WTC11 (cell line): ENCODE results near the gene MGMT. TPM values are rescaled to one million over a fixed set of nuclear protein-coding genes. Genes with fewer than 3 reads are reported as not detected.

Source experiments
- ATAC-seq: fragments of 200-7000 bp; cut with Tn5 transposase; 2 replicates; pipeline ENCODE4 v1.10.0; 2021; ENCODE audit warnings: mild to moderate bottlenecking, moderate library complexity
- CTCF ChIA-PET: fragments of 300-600 bp; sonication (Branson Sonifier 250); formaldehyde crosslinking; loops from one replicate; lab custom pipeline; 2021; ENCODE audit warnings: antibody characterized with exemption; lab: Charles Lee
- POLR2A ChIA-PET: fragments of 350-600 bp; sonication (Branson Sonifier 250); formaldehyde crosslinking; loops from one replicate; lab custom pipeline; 2021; ENCODE audit warnings: antibody characterized with exemption; lab: Charles Lee
- DNase-seq: peaks from one replicate; pipeline ENCODE4 v3.0.0; 2021; ENCODE audit warnings: low spot score
- H3K27ac Mint-ChIP-seq: 2 replicates; pipeline ENCODE4 v1.8.0; 2021; ENCODE audit warnings: mixed read lengths
- H3K27me3 Mint-ChIP-seq: 2 replicates; pipeline ENCODE4 v1.8.0; 2021; ENCODE audit warnings: low read depth, mild to moderate bottlenecking, moderate library complexity, mixed read lengths
- H3K36me3 Mint-ChIP-seq: 2 replicates; pipeline ENCODE4 v1.8.0; 2021; ENCODE audit warnings: mixed read lengths
- H3K4me1 Mint-ChIP-seq: 2 replicates; pipeline ENCODE4 v1.8.0; 2022; ENCODE audit warnings: mixed read lengths
- H3K4me3 Mint-ChIP-seq: 2 replicates; pipeline ENCODE4 v1.8.0; 2021; ENCODE audit warnings: mild to moderate bottlenecking, moderate library complexity, mixed read lengths
- H3K9me3 Mint-ChIP-seq: 2 replicates; pipeline ENCODE4 v1.8.0; 2021; ENCODE audit warnings: mixed read lengths
- CBFB ChIP-seq: sonication (generic); formaldehyde crosslinking; IDR thresholded peaks from 2 replicates; pipeline ENCODE4 v1.8.1; 2022; ENCODE audit warnings: mild to moderate bottlenecking, low read depth, missing genetic modification reagents
- CDX4 ChIP-seq: fragments of 250-450 bp; sonication (Bioruptor Pico); IDR thresholded peaks from 2 replicates; pipeline ENCODE4 v1.9.0; 2021; ENCODE audit warnings: moderate library complexity, mild to moderate bottlenecking, inconsistent platforms, borderline replicate concordance
- EMX1 ChIP-seq: fragments of 250-450 bp; sonication (Bioruptor Pico); IDR thresholded peaks from 2 replicates; pipeline ENCODE4 v1.8.0; 2021; ENCODE audit warnings: mild to moderate bottlenecking
- ERG ChIP-seq: fragments of 250-450 bp; sonication (Bioruptor Pico); IDR thresholded peaks from 2 replicates; pipeline ENCODE4 v1.8.0; 2021; ENCODE audit warnings: mild to moderate bottlenecking
- GTF2I ChIP-seq: fragments of 250-450 bp; sonication (Bioruptor Pico); conservative IDR thresholded peaks from 2 replicates; pipeline ENCODE4 v1.4.0; 2021; ENCODE audit warnings: mild to moderate bottlenecking
- HMGXB4 ChIP-seq: sonication (generic); formaldehyde crosslinking; IDR thresholded peaks from 2 replicates; pipeline ENCODE4 v1.8.1; 2023; ENCODE audit warnings: mild to moderate bottlenecking, moderate library complexity, missing genetic modification reagents
- JUN ChIP-seq: sonication (generic); formaldehyde crosslinking; IDR thresholded peaks from 2 replicates; pipeline ENCODE4 v1.8.0; 2023; ENCODE audit warnings: mild to moderate bottlenecking, missing genetic modification reagents
- MXD4 ChIP-seq: fragments of 250-450 bp; sonication (Bioruptor Pico); IDR thresholded peaks from 2 replicates; pipeline ENCODE4 v1.8.0; 2021; ENCODE audit warnings: mild to moderate bottlenecking, moderate library complexity, borderline replicate concordance
- NR3C1 ChIP-seq: sonication (generic); formaldehyde crosslinking; conservative IDR thresholded peaks from 2 replicates; pipeline ENCODE4 v1.8.1; 2023; ENCODE audit warnings: low read depth, mild to moderate bottlenecking, missing genetic modification reagents
- PRDM15 ChIP-seq: sonication (generic); formaldehyde crosslinking; IDR thresholded peaks from 2 replicates; pipeline ENCODE4 v1.8.0; 2022; ENCODE audit warnings: missing genetic modification reagents
- RELA ChIP-seq: sonication (generic); formaldehyde crosslinking; IDR thresholded peaks from 2 replicates; pipeline ENCODE4 v1.8.1; 2022; ENCODE audit warnings: missing genetic modification reagents, mild to moderate bottlenecking, borderline replicate concordance
- SP1 ChIP-seq: sonication (generic); formaldehyde crosslinking; conservative IDR thresholded peaks from 2 replicates; pipeline ENCODE4 v1.8.1; 2022; ENCODE audit warnings: missing genetic modification reagents
- STAT6 ChIP-seq: sonication (generic); formaldehyde crosslinking; conservative IDR thresholded peaks from 2 replicates; pipeline ENCODE4 v1.8.1; 2023; ENCODE audit warnings: mild to moderate bottlenecking, low read depth, missing genetic modification reagents, moderate library complexity
- USF1 ChIP-seq: sonication (generic); formaldehyde crosslinking; IDR thresholded peaks from 2 replicates; pipeline ENCODE4 v1.8.0; 2022; ENCODE audit warnings: mild to moderate bottlenecking, missing genetic modification reagents
- ZBTB21 ChIP-seq: sonication (generic); formaldehyde crosslinking; IDR thresholded peaks from 2 replicates; pipeline ENCODE4 v1.8.1; 2023; ENCODE audit warnings: mild to moderate bottlenecking, missing genetic modification reagents, borderline replicate concordance
- ZNF317 ChIP-seq: sonication (generic); formaldehyde crosslinking; IDR thresholded peaks from 2 replicates; pipeline ENCODE4 v1.8.1; 2023; ENCODE audit warnings: low read depth, mild to moderate bottlenecking, moderate library complexity, missing genetic modification reagents, borderline replicate concordance
- ZNF532 ChIP-seq: fragments of 250-450 bp; sonication (Bioruptor Pico); IDR thresholded peaks from 2 replicates; pipeline ENCODE4 v1.9.0; 2021; ENCODE audit warnings: mild to moderate bottlenecking, borderline replicate concordance
- total RNA-seq: library from RNA; stranded (reverse); gene quantifications from 3 replicates; pipeline ENCODE4 v1.2.3, GENCODE V29; 2021

The MGMT gene
- total RNA-seq, 1 experiment from 2014 or later: 11.8 TPM

GRCh38 chr10:129629911-129630310 lies 162.9 kb downstream of the MGMT start:
- Mint-ChIP-seq H3K9me3 (no peaks in the 10 kb centered on the region), H3K27me3 (peaks cover 8% of the 10 kb centered on the region), H3K27ac (no peak overlapping the region), H3K4me3 (no peak overlapping the region), H3K36me3 (no peaks in the 10 kb centered on the region; the same call in 1 of the 2 replicates), H3K4me1 (peaks cover 3% of the 10 kb centered on the region; the same call in 1 of the 2 replicates)
- DNase-seq (no peak), ATAC-seq (no peak)
- POLR2A ChIA-PET: no interaction called here
- TF ChIP-seq JUN (CRISPR knock-in tag) (no peak), NR3C1 (CRISPR knock-in tag) (no peak), STAT6 (CRISPR knock-in tag) (no peak), RELA (CRISPR knock-in tag) (no peak)
- CTCF ChIA-PET: no interaction called here

- H3K36me3 Mint-ChIP-seq: no peaks in the 10 kb centered on the region; the same call in 1 of the 2 replicates
- H3K27me3 Mint-ChIP-seq: peaks cover 11% of the 10 kb centered on the region
- ATAC-seq (no peak), DNase-seq (no peak)
- H3K4me1 Mint-ChIP-seq: peaks cover 9% of the 10 kb centered on the region; the same call in 1 of the 2 replicates
- H3K27ac Mint-ChIP-seq: no peak overlapping the region
- CTCF ChIA-PET: interaction anchor here (0.6 kb wide), 1 partner anchor 27 kb away, joined by 3 read pairs; no protein-coding TSS in a partner anchor
- no peaks in the 10 kb centered on the region for H3K9me3 Mint-ChIP-seq
- H3K4me3 Mint-ChIP-seq: no peak overlapping the region
- POLR2A ChIA-PET: no interaction called here
- TF ChIP-seq HMGXB4 (CRISPR knock-in tag) (no peak), GTF2I (CRISPR knock-in tag) (no peak), PRDM15 (CRISPR knock-in tag) (no peak), ERG (CRISPR knock-in tag) (no peak), MXD4 (CRISPR knock-in tag) (no peak), ZNF532 (CRISPR knock-in tag) (no peak), CBFB (no peak), USF1 (no peak), SP1 (CRISPR knock-in tag) (no peak), RELA (CRISPR knock-in tag) (no peak), ZNF317 (no peak), CDX4 (CRISPR knock-in tag) (no peak), EMX1 (CRISPR knock-in tag) (no peak), ZBTB21 (CRISPR knock-in tag) (no peak)
Observed at GRCh38 chr10:129631006-129631405, 164.0 kb downstream of the MGMT start.
